ENCODE data around the gene MRPL19. TPM values are rescaled to one million over a fixed set of nuclear protein-coding genes. Genes with fewer than 3 reads are reported as not detected.

The MRPL19 gene
- total and polyA plus RNA-seq, 10 of the 15 experiments (the other 5 are each of a cell fraction or from before 2014, with no cell fraction given), result 13.1 to 99.0 (median 56.6) TPM

GRCh38 chr2:75616406-75616805 is 30.2 kb upstream of the MRPL19 start (continued):
- no peak for TF ChIP-seq REST (IDR thresholded peaks at IDR 0.05; ENCODE audit: low read depth, low read length)
- TF ChIP-seq CEBPZ (IDR thresholded peaks at IDR 0.05; ENCODE audit: low read depth, low read length), result no peak
- TF ChIP-seq POU2F2 (IDR thresholded peaks at IDR 0.05; ENCODE audit: borderline replicate concordance, low read depth, low read length), result no peak
- no peak for TF ChIP-seq BCL11A (IDR thresholded peaks at IDR 0.05; ENCODE audit: low read depth, low read length)
- TF ChIP-seq NBN (IDR thresholded peaks at IDR 0.05), result no peak
- TF ChIP-seq SREBF2 (IDR thresholded peaks at IDR 0.05; ENCODE audit: low read length), result no peak
- TF ChIP-seq MEF2A (IDR thresholded peaks at IDR 0.05; ENCODE audit: insufficient read depth, low read depth, low read length), result no peak
- TF ChIP-seq KLF5 (IDR thresholded peaks at IDR 0.05; ENCODE audit: partially characterized antibody), result no peak
- no peak for TF ChIP-seq NRF1 (conservative IDR thresholded peaks at IDR 0.05; ENCODE audit: low read depth, low read length)
- no peak for TF ChIP-seq CBFB (IDR thresholded peaks at IDR 0.05; ENCODE audit: low read depth)
- no peak for TF ChIP-seq HSF1 (IDR thresholded peaks at IDR 0.05; ENCODE audit: low read depth, low read length)
- TF ChIP-seq GATAD2B (conservative IDR thresholded peaks at IDR 0.05; ENCODE audit: low read depth), result no peak
- TF ChIP-seq CREM (IDR thresholded peaks at IDR 0.05; ENCODE audit: low read depth), result no peak
- no peak for TF ChIP-seq DPF2 (IDR thresholded peaks at IDR 0.05)
